ENCODE measurements around the gene BABAM2. TPM values are rescaled to one million over a fixed set of nuclear protein-coding genes. Genes with fewer than 3 reads are reported as not detected.
"Not testable (repeated sequence)": the region's sequence is repeated elsewhere in the genome, so short reads cannot be mapped to it uniquely, and the experiment has no call there.

The BABAM2 gene
- total RNA-seq, 4 donors from 2014 or later: 33.2 to 70.3 (median 38.6) TPM

DNA sequence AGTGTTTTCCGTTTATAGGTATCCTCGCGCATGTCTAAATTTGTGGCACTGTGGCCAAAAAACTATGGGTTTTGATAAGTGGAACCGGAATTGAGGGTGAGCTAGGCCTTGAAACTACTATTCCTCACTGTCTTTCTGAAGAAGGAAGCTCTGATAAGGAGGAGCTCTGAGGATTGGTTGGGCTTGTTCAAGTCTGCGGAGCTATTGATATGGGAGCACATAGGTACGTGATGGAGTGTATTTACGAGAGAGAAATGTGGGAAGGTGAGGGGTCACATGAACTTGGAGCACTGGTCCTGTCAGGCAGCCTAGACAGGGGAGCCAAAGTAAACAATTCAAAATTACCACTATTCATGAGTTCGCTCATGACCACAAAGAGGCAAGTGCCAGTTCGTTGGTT is 131.4 kb downstream of the BABAM2 start:
- 94% methylated on average over 9 of the region's 9 CpGs for WGBS, 2 donors
- no peaks in the 10 kb centered on the region for H3K27me3 ChIP-seq

DNA sequence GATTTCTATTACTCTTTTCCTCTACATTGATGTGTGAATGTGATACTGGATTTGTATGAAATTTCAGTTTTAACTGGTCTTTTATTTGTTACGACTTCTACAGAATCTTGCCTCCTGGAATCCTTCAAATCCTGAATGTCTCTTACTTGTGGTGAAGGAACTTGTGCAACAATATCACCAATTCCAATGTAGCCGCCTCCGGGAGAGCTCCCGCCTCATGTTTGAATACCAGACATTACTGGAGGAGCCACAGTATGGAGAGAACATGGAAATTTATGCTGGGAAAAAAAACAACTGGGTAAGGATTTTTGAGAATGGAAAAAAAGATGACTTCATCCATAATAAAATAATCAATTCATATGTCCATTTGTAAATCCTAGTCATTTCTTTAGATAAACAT is 134.6 kb downstream of the BABAM2 start:
- intact Hi-C loops (cut with DNase I): no loop called here
- WGBS, 2 donors: 97% methylated on average over 4 of the region's 4 CpGs

More for the DNA sequence above, 131.4 kb downstream of the BABAM2 start:
- no peaks in the 10 kb centered on the region for H3K4me1 ChIP-seq
- no peaks in the 10 kb centered on the region for H3K9me3 ChIP-seq
- H3K27ac ChIP-seq: no peak overlapping the region
- no peak for TF ChIP-seq POLR2A (IDR thresholded peaks at IDR 0.05)
- TF ChIP-seq, protein P1, sequence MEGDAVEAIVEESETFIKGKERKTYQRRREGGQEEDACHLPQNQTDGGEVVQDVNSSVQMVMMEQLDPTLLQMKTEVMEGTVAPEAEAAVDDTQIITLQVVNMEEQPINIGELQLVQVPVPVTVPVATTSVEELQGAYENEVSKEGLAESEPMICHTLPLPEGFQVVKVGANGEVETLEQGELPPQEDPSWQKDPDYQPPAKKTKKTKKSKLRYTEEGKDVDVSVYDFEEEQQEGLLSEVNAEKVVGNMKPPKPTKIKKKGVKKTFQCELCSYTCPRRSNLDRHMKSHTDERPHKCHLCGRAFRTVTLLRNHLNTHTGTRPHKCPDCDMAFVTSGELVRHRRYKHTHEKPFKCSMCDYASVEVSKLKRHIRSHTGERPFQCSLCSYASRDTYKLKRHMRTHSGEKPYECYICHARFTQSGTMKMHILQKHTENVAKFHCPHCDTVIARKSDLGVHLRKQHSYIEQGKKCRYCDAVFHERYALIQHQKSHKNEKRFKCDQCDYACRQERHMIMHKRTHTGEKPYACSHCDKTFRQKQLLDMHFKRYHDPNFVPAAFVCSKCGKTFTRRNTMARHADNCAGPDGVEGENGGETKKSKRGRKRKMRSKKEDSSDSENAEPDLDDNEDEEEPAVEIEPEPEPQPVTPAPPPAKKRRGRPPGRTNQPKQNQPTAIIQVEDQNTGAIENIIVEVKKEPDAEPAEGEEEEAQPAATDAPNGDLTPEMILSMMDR (IDR thresholded peaks at IDR 0.05): no peak
- no peak for DNase-seq
- intact Hi-C loops (cut with DNase I): no loop called here
- H3K36me3 ChIP-seq: peaks cover 0 to 2% of the 10 kb centered on the region in 2 donors
- no peak overlapping the region for H3K4me3 ChIP-seq (replicated peaks in 1 of 3)

DNA sequence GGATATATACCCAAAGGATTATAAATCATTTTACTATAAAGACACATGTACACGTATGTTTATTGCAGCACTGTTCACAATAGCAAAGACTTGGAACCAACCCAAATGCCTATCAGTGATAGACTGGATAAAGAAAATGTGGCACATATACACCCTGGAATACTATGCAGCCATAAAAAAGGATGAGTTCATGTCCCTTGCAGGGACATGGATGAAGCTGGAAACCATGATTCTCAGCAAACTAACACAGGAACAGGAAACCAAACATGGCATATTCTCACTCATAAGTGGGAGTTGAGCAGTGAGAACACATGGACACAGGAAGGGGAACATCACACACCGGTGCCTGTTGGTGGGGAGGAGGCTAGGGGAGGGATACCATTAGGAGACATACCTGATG is 135.7 kb downstream of the BABAM2 start:
- H3K36me3 ChIP-seq; H3K9me3 ChIP-seq; DNase-seq; H3K4me3 ChIP-seq (replicated peaks in 1 of 3); H3K27ac ChIP-seq; H3K27me3 ChIP-seq; intact Hi-C loops (cut with DNase I); H3K4me1 ChIP-seq: not testable (repeated sequence)
- WGBS, 2 donors: 99 to 100% methylated on average over 2 of the region's 2 CpGs

More for the DNA sequence above, 134.6 kb downstream of the BABAM2 start:
- no peak overlapping the region for H3K4me3 ChIP-seq (replicated peaks in 1 of 3)
- TF ChIP-seq POLR2A (IDR thresholded peaks at IDR 0.05): no peak
- TF ChIP-seq, protein P1 (IDR thresholded peaks at IDR 0.05): no peak
- no peaks in the 10 kb centered on the region for H3K27me3 ChIP-seq
- no peaks in the 10 kb centered on the region for H3K4me1 ChIP-seq
- no peaks in the 10 kb centered on the region for H3K9me3 ChIP-seq
- H3K36me3 ChIP-seq: peaks cover 0 to 2% of the 10 kb centered on the region in 2 donors
- DNase-seq: no peak
- H3K27ac ChIP-seq: no peak overlapping the region

DNA sequence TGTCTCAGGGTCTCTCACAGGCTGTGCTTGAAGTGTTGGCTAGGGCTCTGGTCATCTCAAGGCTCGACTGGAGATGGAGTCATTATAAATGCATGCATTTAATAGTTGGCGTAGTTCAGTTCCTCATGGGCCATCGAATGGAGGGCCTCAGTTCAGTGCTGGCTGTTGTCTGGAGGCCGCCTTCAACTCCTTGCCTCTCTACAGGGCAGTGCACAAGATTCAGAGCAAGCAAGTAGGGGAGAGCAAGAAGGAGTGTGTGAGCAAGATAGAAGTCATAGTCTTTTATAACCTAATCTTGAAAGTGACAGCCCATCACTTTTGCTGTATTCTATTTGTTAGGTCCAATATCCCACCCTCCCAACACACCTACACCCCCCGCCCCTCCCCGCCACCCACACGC is 137.5 kb downstream of the BABAM2 start:
- DNase-seq: no peak
- intact Hi-C loops (cut with DNase I): no loop called here
- Histone ChIP-seq H3K4me1 (no peaks in the 10 kb centered on the region), H3K27me3 (no peaks in the 10 kb centered on the region), H3K9me3 (no peaks in the 10 kb centered on the region), H3K36me3 (peaks cover 0 to 2% of the 10 kb centered on the region in 2 donors), H3K4me3 (replicated peaks in 1 of 3) (no peak overlapping the region), H3K27ac (no peak overlapping the region)
- TF ChIP-seq, protein P1 (IDR thresholded peaks at IDR 0.05): no peak
- no peak for TF ChIP-seq POLR2A (IDR thresholded peaks at IDR 0.05)
- 96 to 98% methylated on average over 7 of the region's 7 CpGs for WGBS, 2 donors

DNA sequence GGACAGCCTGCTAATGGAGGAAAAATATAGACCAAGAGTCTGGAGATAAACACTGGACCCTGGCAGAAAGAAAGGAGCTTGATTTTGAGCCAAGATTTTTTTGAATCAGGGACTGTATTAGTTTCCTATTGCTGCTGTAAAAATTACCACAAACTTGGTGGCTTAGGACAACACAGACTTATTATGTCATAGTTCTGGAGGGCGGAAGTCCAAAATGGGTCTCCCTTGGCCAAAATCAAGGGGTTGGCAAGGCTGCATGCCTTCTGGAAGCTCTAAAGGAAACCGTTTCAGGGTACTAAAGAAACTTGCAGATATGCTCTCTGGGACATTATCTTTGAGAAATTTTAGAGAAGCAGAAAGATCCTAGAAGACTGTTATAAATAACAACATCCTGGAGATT is 140.1 kb downstream of the BABAM2 start:
- H3K36me3 ChIP-seq: peaks cover 0 to 2% of the 10 kb centered on the region in 2 donors
- H3K27ac ChIP-seq: no peak overlapping the region
- H3K4me1 ChIP-seq: no peaks in the 10 kb centered on the region
- no peaks in the 10 kb centered on the region for H3K27me3 ChIP-seq
- TF ChIP-seq, protein P1 (IDR thresholded peaks at IDR 0.05): no peak
- no peak for TF ChIP-seq POLR2A (IDR thresholded peaks at IDR 0.05)
- no peak for DNase-seq
- intact Hi-C loops (cut with DNase I): no loop called here
- 67 to 75% methylated on average over 2 of the region's 2 CpGs for WGBS, 2 donors
- H3K9me3 ChIP-seq: no peaks in the 10 kb centered on the region
- no peak overlapping the region for H3K4me3 ChIP-seq (replicated peaks in 1 of 3)

DNA sequence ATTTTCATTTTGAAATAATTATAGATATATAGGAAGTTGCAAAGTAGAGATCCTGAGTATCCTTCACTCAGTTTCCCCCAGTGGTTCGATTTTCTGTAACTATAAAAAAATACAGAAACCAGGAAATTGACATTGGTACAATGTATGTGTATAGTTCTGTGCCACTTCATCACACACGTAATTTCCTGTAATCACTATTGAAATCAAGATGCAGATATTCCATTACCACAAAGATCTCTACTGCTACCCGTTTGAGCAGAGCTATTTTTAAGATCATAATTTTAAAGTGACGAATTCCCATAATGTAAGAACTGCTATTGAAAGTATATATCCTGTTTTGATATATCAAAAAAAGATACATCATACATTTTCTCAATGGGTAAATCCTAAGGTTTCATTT is 142.3 kb downstream of the BABAM2 start:
- Histone ChIP-seq H3K4me1 (peaks cover 0 to 4% of the 10 kb centered on the region in 2 donors), H3K27ac (no peak overlapping the region), H3K4me3 (replicated peaks in 1 of 3) (no peak overlapping the region), H3K9me3 (no peaks in the 10 kb centered on the region), H3K27me3 (no peaks in the 10 kb centered on the region), H3K36me3 (no peaks in the 10 kb centered on the region)
- 86 to 88% methylated on average over 4 of the region's 4 CpGs for WGBS, 2 donors
- intact Hi-C loops (cut with DNase I): no loop called here
- TF ChIP-seq POLR2A (IDR thresholded peaks at IDR 0.05): no peak
- TF ChIP-seq, protein P1 (IDR thresholded peaks at IDR 0.05): no peak
- no peak for DNase-seq

All from thyroid gland (tissue), 4 donors.